Endothelial cell of hepatic sinusoid (primary cell): ENCODE results near the gene NINJ2.
"Not testable (repeated sequence)": the region's sequence is repeated elsewhere in the genome, so short reads cannot be mapped to it uniquely, and the experiment has no call there.

ENCODE experiments used
- in situ Hi-C: cut with HindIII; loops from 2 replicates; pipeline ENCODE4 v1.10.0; 2017; ENCODE audit warnings: low sequenced_read_pairs

Gene NINJ2

DNA sequence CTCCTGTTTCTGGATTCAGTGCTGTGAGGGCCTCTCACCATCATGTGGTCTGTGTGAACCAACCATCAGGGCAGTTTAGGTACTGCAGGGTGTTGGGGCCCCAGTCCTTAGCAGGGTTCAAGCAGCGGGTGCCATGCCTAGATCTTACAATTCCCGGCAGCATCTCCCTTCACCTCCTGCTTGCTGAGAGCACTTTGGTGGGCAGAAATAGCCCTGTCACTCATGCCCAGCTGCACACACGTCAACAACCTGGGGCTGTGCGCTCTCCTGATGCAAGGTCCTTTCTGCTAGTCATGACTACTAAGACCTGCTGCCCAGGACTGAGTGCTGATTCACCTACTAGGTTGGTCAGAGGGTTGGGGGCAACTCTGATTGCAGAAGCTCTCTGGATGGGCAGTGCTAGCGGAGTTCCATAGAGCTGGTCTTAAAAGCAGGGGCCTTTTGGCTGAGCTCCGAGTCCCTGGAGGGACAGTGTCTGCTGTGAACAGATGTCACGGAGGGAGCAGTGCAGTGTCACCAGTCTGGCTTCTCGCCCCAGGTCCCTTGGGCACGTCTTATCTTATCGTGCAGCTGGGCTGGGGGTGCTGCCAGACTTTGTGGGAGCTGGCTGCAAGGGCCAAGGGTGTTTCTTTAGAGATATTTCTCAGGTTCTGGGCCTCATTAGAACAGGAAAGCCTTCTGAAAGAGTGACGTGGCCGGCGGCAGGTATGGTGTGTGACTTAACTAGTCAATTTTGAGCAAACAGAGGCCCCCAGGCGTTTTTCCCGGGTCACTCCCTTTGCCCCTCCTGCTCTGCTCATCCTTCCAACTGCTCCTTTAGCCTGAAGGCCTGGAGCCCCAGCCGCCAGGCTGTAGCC, 71.8 kb downstream of the NINJ2 start:
- in situ Hi-C loops, result no loop called here

DNA sequence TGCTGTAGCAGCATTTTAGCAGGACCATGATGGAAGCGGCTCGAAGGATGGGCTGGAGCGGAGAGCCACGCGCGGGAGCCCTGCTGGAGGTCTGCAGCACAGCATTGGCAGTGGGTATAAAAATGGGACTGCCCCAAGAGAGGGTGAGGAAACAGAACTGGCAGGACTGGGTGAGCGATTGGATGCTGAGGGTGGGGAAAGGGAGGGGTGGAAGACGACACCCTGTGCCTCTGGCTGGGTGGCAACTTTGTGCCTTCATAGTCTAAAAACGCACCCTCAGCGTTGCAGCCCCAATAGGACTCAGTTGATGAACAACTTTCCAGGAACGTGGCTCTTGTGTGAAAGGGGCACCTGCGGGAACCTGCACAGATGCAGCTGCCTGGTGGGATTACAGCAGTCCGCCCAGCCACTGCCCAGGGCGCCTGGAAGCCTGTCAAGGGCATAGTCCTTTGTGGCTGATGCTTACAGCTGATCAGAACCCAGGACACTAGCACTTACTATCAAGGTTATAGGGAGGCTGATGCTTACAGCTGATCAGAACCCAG, 73.0 kb downstream of the NINJ2 start:
- in situ Hi-C loops, result no loop called here

GRCh38 chr12:588646-589045, 74.6 kb downstream of the NINJ2 start:
- in situ Hi-C loops, result no loop called here

DNA sequence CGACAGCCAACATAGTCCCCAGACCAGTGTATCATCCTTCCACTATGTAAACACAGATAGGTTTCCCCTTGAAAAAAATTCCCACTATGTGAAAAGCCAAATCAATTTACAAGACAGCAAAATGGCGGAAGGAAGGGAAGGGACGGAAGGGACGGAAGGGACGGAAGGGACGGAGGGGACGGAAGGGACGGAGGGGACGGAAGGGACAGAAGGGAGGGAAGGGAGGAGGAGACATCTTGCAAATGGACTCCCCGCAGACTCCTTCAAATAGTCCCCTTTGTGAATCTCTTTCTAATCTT, 75.3 kb downstream of the NINJ2 start:
- in situ Hi-C loops, result no loop called here

DNA sequence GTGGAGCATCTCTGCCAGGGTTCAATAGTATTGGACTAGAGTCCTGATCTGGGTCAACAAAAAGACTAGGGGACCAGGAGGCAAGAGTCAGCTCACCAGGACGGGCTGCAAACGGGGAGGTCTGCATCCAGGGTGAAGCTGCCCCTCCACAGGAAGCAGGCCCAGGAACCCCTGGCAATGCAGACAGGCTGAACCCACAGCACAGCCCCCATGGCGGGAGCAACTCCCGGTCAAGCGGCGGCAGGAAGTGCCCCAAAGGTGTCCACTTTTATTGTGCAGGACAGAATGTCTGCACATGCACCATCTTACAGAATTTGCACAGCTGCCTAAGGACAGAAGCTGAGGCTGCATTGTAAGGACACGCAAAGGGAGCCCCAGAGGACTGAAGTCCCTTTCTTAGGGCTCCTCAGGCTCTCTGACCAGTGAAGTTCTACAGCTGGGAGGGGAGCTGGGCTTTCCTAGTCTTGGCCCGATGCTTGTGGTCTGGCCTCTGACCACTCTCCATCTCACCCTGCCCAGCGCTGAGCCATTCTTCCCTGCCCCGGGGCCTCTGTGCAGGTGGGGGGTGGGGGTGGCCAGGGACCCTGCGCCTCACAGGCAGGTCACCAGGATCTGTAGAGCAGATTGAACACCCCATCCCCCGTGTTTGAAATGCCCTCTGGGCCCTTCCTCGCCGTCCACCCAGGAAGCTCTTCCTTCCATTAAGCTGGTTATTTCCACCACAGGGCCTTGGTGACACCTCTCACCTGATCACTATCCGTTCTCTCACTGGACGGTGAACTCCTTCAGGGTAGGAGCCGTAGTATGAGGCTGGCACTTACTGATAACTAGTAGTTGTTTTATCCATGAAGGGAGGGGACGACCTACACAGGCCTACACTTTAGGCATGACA, 75.9 kb downstream of the NINJ2 start:
- in situ Hi-C loops, result no loop called here

- in situ Hi-C loops, result no loop called here
Observed at GRCh38 chr12:586318-587071, 76.8 kb downstream of the NINJ2 start.

- in situ Hi-C loops, result no loop called here
Observed at GRCh38 chr12:585062-586061, 77.9 kb downstream of the NINJ2 start.

GRCh38 chr12:583251-583869, 79.9 kb downstream of the NINJ2 start:
- in situ Hi-C loops, result no loop called here

- in situ Hi-C loops, result no loop called here
Observed at GRCh38 chr12:581746-582145, 81.5 kb downstream of the NINJ2 start.

GRCh38 chr12:581321-581720, 81.9 kb downstream of the NINJ2 start:
- in situ Hi-C loops, result no loop called here

DNA sequence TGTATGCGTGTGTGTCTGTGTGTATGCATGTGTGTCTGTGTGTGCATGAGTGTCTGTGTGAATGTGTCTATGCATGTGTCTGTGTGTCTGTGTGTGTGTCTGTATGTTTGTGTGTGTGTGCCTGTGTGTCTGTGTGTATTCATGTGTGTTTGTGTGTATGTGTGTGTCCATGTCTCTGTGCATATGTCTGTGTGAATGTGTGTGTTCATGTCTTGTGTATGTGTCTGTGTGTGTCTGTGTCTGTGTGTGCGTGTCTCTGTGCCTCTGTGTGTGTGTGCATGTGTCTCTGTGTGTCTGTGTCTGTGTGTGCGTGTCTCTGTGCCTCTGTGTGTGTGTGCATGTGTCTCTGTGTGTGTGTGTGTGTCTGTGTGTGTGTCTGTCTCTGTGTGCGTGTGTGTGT, 82.4 kb downstream of the NINJ2 start:
- in situ Hi-C loops, result no loop called here

DNA sequence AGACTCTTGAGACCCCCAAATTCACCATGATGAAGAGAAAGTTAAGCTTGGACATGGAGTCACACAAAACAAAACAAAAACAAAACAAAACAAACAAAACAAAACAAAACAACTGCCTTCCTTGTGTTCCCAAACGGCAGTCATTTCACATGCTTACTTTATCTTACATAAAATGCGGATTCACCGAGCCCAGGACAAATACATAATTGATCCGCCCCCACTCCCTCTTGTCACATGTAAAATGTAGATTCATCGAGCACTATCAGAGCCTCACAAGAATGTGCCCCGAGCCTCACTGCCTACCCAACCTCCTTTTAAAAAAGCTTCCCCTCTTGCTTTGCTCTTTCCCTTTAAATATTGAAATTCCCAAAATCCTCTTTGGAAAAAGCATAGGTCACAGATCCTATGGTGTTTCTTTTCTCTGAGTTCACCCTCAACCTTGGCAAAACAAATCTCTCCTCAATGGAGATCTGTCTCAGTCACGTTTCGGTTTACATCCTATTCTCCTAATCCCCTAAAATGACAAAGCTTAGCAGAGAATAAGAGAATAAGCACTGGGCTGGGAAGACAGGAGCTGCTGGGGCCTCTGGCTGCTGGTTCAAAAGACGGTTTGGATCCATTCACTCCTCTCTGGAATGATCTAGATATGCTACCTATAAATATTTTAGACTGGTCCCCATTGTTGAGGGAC, 83.7 kb downstream of the NINJ2 start:
- in situ Hi-C loops, result no loop called here

DNA sequence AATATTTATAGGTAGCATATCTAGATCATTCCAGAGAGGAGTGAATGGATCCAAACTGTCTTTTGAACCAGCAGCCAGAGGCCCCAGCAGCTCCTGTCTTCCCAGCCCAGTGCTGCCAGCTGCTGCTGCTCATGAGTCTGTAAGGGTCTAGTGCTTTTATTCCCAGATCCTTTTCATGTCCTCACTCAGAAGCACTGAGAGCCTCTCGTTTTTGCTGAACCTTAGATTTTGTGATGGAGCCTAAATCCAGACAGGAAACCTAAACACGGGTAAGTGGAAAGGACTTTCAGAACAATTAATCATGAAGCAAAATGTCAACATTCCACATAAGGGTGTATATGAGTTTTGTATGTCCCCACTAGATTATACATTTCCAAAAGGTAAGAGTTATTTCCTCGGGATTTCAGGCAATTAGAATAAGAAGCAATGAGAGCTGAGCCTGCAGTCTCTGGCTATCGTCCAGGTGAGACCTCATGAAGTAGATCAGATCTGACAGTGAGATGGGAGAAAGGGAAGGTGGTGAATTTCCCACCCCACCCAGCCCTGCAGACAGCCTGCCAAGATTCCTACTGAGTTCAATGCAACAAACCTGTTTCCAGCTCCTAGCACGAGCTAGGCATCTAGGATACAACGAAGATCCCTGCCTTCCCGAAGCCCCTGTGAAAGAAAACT, 84.4 kb downstream of the NINJ2 start:
- in situ Hi-C loops, result no loop called here

- in situ Hi-C loops, result not testable (repeated sequence)
Observed at GRCh38 chr12:577994-578747, 85.1 kb downstream of the NINJ2 start.

DNA sequence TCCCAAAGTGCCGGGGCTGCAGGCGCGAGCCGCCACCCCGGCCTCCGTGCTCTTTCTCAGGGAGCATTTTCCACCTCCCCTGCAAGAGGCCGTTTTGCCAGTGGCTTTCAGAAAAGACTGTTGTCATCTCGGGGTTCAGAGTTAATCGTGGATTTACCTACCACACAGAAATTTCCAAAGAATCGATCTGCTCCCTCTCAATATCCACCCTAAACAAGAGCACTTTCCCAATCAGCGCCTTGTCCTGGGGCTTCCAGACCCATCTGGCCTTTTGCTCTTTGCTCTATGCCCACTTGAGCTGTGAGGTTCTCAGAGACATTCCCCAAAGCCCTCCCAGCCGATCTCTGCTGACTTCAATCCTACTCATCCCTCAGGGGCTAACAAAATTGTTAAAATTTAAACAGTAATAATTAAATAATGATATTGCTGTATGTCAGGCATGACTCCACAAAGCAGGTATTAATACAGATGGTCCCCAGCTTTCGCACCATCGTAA, 86.6 kb downstream of the NINJ2 start:
- in situ Hi-C loops, result no loop called here

- in situ Hi-C loops, result no loop called here
Observed at GRCh38 chr12:575948-576614, 87.2 kb downstream of the NINJ2 start.

DNA sequence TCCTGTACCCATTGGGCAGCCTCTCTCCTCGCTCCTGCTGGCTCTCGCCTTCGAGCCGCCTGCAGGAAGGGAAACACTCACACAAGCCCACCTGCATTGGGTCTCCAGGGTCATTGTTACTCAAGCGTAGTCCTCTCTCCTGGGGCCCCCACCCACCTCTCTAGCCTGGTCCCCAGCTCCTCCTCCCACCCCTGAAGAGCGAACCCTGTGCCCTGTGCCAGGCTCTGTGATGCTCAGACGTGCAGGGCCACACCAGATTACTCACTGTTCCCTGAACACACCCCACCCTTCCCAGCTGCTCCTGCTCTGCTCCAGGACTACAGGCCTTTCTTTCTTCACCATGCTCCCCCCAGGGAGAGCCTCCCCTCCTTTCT, 88.1 kb downstream of the NINJ2 start:
- in situ Hi-C loops, result no loop called here
